ENCODE measurements around the gene APPL2. TPM values are rescaled to one million over a fixed set of nuclear protein-coding genes. Genes with fewer than 3 reads are reported as not detected.
"Not testable (repeated sequence)": the region's sequence is repeated elsewhere in the genome, so short reads cannot be mapped to it uniquely, and the experiment has no call there.

APPL2 gene
- total and polyA plus RNA-seq, 12 donors, result 15.9 to 122 (median 53.2) TPM

DNA sequence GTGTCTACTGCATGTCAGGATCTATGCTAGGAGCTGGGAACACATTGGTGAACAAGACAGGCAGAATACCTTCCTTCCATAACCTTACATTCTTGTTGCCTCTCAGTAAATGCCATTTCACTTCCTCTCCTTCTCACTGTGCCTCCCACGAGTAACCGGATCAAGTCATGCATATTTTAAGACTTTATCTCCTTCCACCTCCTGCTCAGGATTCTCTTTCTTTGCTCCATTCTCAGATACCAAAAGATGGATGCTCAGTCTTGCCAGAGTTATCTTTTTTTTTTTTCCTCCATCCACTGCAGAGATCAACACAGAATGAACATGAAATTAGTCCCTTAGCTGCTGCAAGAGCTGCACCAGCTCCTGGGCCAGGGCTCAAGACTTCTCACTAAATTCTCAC lies 20.0 kb upstream of the APPL2 start:
- no peak overlapping the region for H3K4me3 ChIP-seq
- H3K36me3 ChIP-seq (replicated peaks in 1 of 2), result no peaks in the 10 kb centered on the region
- no peaks in the 10 kb centered on the region for H3K9me3 ChIP-seq (replicated peaks in 1 of 3)
- H3K4me1 ChIP-seq (replicated peaks in 1 of 2), result peaks cover 17 to 41% of the 10 kb centered on the region in 2 donors
- DNase-seq, result no peak
- intact Hi-C loops (cut with DNase I), result no loop called here
- TF ChIP-seq POLR2A (IDR thresholded peaks at IDR 0.05), result no peak
- TF ChIP-seq, protein P1, sequence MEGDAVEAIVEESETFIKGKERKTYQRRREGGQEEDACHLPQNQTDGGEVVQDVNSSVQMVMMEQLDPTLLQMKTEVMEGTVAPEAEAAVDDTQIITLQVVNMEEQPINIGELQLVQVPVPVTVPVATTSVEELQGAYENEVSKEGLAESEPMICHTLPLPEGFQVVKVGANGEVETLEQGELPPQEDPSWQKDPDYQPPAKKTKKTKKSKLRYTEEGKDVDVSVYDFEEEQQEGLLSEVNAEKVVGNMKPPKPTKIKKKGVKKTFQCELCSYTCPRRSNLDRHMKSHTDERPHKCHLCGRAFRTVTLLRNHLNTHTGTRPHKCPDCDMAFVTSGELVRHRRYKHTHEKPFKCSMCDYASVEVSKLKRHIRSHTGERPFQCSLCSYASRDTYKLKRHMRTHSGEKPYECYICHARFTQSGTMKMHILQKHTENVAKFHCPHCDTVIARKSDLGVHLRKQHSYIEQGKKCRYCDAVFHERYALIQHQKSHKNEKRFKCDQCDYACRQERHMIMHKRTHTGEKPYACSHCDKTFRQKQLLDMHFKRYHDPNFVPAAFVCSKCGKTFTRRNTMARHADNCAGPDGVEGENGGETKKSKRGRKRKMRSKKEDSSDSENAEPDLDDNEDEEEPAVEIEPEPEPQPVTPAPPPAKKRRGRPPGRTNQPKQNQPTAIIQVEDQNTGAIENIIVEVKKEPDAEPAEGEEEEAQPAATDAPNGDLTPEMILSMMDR (IDR thresholded peaks at IDR 0.05), result no peak
- H3K27me3 ChIP-seq, result no peaks in the 10 kb centered on the region
- H3K27ac ChIP-seq, result no peak overlapping the region
- WGBS, 4 donors, result 71 to 81% (median 73%) methylated on average over 2 of the region's 2 CpGs

DNA sequence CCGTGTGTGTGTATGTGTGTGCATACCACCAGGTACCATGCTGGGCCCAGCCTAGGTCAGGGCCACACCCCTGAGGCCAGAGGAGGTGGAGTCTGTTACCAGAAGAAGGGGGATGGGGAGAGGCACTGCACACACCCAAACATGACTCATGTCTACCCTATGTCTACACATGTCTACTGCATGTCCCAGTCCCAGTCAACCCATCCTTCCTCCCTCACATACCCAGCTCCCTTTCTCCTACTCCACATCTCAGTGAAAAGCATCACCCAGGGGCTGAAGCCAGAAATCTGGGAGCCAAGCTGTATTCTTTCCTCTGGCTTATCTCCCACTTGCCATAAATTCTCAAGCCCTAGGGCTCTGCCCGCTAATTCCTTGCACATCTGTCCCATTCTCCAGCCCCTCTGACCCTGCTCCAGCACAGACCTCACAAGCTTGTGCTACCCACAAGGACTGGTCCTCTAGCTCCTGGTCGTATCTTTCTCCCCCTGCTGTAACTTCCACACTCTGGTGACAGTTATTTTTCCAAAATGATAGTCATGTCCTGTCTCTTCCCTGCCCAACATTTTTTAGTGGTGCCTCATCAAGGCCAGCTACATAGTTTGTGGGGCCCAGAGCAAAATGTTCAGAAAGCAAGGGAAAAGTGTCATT lies 18.0 kb upstream of the APPL2 start:
- no peak overlapping the region for H3K4me3 ChIP-seq
- no peaks in the 10 kb centered on the region for H3K27me3 ChIP-seq
- H3K36me3 ChIP-seq (replicated peaks in 1 of 2), result no peaks in the 10 kb centered on the region
- H3K9me3 ChIP-seq (replicated peaks in 1 of 3), result no peaks in the 10 kb centered on the region
- DNase-seq, result peak in 6 of 7 donors; percentile 53 to 73 (median 56)
- 43 to 53% (median 50%) methylated on average over 2 to 3 of the region's 3 CpGs for WGBS, 4 donors
- H3K4me1 ChIP-seq (replicated peaks in 1 of 2), result peaks cover 17 to 41% of the 10 kb centered on the region in 2 donors
- peak overlapping the region; percentile 9 to 92 (median 67) for H3K27ac ChIP-seq
- TF ChIP-seq, protein P1 (IDR thresholded peaks at IDR 0.05), result no peak
- TF ChIP-seq POLR2A (IDR thresholded peaks at IDR 0.05), result no peak
- intact Hi-C loops (cut with DNase I), result no loop called here

DNA sequence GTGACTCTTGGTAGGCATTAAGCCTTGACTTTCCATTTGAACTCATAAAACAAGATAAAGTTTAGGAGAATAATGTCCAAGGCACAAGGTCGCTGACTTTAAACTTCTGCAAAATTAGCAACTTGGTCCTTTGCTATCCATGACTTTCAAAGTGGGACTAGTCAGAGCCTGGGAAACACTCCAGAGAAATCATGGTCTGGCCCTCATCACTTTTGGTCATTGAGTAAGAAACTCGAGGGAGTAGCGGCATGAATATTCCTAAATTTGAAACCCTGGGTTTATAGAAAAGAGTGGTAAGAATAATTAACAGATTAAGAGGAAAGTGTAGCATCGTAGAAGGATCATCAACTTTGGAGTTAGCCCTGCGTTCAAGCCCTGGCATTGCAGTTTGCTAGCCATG lies 16.9 kb upstream of the APPL2 start:
- Histone ChIP-seq H3K4me3 (no peak overlapping the region), H3K27me3 (no peaks in the 10 kb centered on the region), H3K9me3 (replicated peaks in 1 of 3) (no peaks in the 10 kb centered on the region), H3K36me3 (replicated peaks in 1 of 2) (no peaks in the 10 kb centered on the region), H3K27ac (peak overlapping the region in 2 of 5 donors; percentile 75 to 92), H3K4me1 (replicated peaks in 1 of 2) (peaks cover 16 to 41% of the 10 kb centered on the region in 2 donors)
- intact Hi-C loops (cut with DNase I), result no loop called here
- no peak for TF ChIP-seq POLR2A (IDR thresholded peaks at IDR 0.05)
- TF ChIP-seq, protein P1 (IDR thresholded peaks at IDR 0.05), result no peak
- 67 to 71% (median 69%) methylated on average over 5 of the region's 5 CpGs for WGBS, 4 donors
- peak in 3 of 7 donors; percentile 31 to 42 (median 35) for DNase-seq

DNA sequence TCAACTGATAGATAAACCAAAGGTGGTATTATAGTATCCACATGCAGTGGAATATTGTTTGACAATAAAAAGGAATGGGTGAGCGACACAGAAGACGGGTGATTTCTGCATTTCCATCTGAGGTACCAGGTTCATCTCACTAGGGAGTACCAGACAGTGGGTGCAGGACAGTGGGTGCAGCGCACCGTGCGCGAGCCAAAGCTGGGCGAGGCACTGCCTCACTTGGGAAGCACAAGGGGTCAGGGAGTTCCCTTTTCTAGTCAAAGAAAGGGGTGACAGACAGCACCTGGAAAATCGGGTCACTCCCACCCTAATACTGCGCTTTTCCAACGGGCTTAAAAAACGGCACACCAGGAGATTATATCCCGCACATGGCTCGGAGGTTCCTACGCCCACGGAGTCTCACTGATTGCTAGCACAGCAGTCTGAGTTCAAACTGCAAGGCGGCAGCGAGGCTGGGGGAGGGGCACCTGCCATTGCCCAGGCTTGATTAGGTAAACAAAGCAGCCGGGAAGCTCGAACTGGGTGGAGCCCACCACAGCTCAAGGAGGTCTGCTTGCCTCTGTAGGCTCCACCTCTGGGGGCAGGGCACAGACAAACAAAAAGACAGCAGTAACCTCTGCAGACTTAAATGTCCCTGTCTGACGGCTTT lies 9.9 kb upstream of the APPL2 start:
- H3K36me3 ChIP-seq (replicated peaks in 1 of 2); H3K4me3 ChIP-seq; intact Hi-C loops (cut with DNase I); H3K4me1 ChIP-seq (replicated peaks in 1 of 2); DNase-seq; H3K9me3 ChIP-seq (replicated peaks in 1 of 3); H3K27ac ChIP-seq; H3K27me3 ChIP-seq: not testable (repeated sequence)
- 85 to 97% (median 93%) methylated on average over 17 to 20 of the region's 20 CpGs for WGBS, 4 donors
